HUES48 (cell line): Measurements from ENCODE around the gene KPNB1.
A peak's percentile ranks its signal among the peaks of the same experiment; 100 is the strongest.

Experiments used
- H3K27ac ChIP-seq: one replicate; pipeline ENCODE4 v1.7.0; 2013; ENCODE audit warnings: low read depth, low read length, inconsistent platforms
- H3K27me3 ChIP-seq: 2 replicates; pipeline ENCODE4 v1.6.1; 2013; ENCODE audit warnings: mild to moderate bottlenecking, low read length; ENCODE audit not compliant: control insufficient read depth, insufficient read depth
- H3K36me3 ChIP-seq: 2 replicates; pipeline ENCODE4 v1.6.1; 2013; ENCODE audit warnings: low read length; ENCODE audit not compliant: control insufficient read depth, insufficient read depth
- H3K4me1 ChIP-seq: 2 replicates; pipeline ENCODE4 v1.6.1; 2013; ENCODE audit warnings: mild to moderate bottlenecking, low read length; ENCODE audit not compliant: control insufficient read depth, insufficient read depth
- H3K4me3 ChIP-seq: 2 replicates; pipeline ENCODE4 v1.5.1; 2013; ENCODE audit warnings: mild to moderate bottlenecking, low read depth, low read length
- H3K9ac ChIP-seq: 2 replicates; pipeline ENCODE4 v1.6.1; 2013; ENCODE audit warnings: mild to moderate bottlenecking, low read depth, low read length, moderate library complexity
- H3K9me3 ChIP-seq: 2 replicates; pipeline ENCODE4 v1.6.1; 2013; ENCODE audit warnings: low read length; ENCODE audit not compliant: control insufficient read depth, insufficient read depth

KPNB1 gene

DNA sequence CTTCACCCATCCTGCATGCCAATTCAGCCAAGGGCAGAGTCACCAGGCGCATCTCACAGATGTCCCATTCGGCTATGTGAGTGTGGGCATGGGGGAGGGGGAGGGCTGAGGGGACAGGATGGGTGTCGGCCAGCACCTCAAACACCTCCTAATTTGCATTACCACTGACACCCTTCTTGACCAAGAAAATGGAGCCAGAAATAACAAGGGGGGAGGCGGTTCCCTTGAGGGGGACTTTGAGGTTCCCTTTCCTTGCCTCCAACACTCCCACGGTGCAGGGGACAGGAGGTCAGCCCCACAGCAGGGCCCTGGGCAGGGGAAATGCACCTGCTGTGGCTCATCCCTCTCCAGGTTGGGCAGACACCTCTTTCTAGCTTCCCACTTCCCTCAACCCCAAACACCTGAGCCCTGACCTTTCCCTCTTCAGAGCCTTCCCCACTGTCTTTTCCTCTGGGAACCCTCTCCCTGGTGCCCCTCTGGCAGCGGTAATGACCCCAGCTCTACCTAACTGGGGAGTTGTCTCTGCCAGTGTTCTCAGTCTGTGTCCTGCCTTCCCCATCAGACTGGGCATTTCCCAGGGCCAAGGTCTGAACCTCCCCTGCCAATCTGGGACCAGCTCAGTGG is 65.2 kb downstream of the KPNB1 start:
- no peaks in the 10 kb centered on the region for H3K4me1 ChIP-seq
- H3K27ac ChIP-seq = no peak overlapping the region
- no peak overlapping the region for H3K9ac ChIP-seq
- H3K4me3 ChIP-seq = no peak overlapping the region
- peaks cover 30% of the 10 kb centered on the region for H3K27me3 ChIP-seq
- no peaks in the 10 kb centered on the region for H3K36me3 ChIP-seq
- H3K9me3 ChIP-seq = no peaks in the 10 kb centered on the region

DNA sequence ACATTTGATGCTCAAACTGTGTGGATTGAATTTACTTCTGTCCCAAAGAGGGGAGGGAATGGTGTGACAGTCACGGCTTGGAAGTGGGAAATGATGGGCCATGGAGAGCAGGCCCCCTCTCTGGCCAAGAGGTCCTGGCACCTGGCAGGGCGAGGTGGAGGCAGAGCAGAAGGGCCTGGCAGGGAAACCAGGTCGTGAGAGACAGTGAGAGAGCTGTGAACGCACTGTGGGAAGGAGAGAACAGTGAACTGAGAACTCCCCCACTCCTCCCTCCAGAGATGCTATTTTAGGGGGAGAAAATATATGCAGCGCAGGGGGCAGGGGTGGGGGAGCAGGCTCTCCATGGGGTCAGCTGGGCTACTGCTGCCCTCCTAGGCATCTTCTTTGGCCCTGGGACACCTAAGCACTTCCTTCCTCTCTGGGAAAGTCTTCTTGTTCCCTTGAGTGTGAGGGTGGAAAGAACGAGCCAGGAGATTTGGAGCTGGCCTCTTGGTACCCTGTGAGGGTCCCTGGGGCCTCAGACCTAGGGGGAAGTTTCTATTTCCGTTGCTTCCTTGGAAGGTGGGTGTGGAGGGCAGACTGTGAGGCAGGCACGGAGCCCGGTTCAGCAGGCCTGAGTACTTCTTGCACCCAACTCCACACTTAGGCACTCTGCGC is 66.1 kb downstream of the KPNB1 start:
- Histone ChIP-seq H3K9ac (no peak overlapping the region), H3K27ac (no peak overlapping the region), H3K36me3 (no peaks in the 10 kb centered on the region), H3K9me3 (no peaks in the 10 kb centered on the region), H3K4me1 (0 out of 2 replicates have a peak, but pooled peaks cover 2% of the 10 kb centered on the region), H3K27me3 (peaks cover 37% of the 10 kb centered on the region), H3K4me3 (no peak overlapping the region)

DNA sequence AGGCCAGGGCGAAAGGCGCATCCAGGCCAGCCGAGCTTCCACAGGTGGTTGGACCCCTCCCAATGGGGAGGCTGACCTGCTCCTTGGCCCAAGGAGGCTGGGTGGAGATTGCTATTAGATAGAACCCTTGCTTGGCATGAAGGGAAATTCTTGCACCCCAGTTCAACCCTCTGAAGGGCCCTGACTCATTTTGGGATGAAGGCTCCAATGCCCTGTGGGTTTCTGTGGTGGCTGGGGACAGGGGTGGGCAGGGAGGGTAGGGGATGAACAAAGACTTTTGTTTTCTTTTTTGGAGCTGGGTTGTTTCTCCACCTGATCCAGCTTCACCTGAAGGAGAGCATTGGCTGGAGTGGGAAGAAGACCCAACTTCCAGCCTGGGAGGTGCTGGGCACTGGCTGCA is 66.7 kb downstream of the KPNB1 start:
- Histone ChIP-seq H3K4me3 (no peak overlapping the region), H3K4me1 (peaks cover 6% of the 10 kb centered on the region; the same call in 1 of the 2 replicates), H3K27ac (no peak overlapping the region), H3K9me3 (no peaks in the 10 kb centered on the region), H3K27me3 (peaks cover 43% of the 10 kb centered on the region), H3K9ac (no peak overlapping the region), H3K36me3 (no peaks in the 10 kb centered on the region)

DNA sequence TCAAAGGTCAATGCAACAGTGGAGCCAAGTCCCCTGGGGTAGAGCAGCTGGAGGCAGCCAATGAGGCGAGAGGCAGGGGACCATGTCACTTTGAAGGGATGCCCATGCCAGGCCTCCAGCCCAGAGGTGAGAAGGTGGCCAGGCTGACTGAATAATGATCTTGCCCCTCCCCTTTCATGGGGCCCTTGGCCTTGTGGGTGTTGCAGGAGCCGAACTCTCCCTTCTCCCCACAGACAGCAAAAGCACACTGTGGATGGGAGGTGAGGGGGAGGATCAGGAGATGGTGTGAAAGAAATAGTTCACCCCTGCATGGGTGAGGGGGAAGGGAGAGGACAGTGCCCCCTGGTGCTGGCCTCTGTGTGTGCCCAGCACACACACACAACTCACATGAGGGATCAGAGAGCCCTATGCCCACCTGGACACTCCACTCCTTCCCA is 67.6 kb downstream of the KPNB1 start:
- H3K9me3 ChIP-seq = no peaks in the 10 kb centered on the region
- H3K4me3 ChIP-seq = no peak overlapping the region
- H3K27ac ChIP-seq = no peak overlapping the region
- H3K27me3 ChIP-seq = peaks cover 52% of the 10 kb centered on the region
- H3K4me1 ChIP-seq = peaks cover 7% of the 10 kb centered on the region; the same call in 1 of the 2 replicates
- no peaks in the 10 kb centered on the region for H3K36me3 ChIP-seq
- H3K9ac ChIP-seq = no peak overlapping the region

DNA sequence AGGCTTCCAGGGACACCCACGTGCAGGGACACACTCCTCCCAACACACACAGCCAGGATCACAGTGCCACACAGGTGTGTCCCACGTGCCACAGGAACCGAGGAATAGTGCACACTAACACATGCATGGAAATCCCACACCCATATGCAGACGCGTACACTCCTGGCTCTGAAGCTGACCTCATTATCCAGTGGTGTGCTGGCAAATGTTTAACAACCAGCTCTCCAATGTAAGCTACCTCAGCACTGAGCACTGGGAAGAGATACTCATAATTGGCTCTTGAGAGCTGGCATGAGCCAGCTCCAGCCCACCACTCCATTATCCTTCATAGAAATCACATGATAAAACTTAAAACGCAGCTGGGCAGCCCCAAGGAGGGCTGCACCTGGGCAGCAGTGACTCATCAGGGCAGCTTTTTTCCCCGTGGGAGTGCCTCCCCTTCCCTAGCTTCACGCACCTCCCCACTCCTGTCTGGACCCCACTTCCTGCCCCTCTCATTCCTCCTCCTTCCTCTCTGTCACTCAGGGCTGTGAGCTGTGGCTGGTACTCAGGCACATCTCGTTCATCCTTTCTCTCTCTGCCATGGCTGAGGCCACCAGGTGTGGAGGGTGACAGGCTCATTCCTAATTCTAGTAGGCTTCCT is 68.4 kb downstream of the KPNB1 start:
- H3K36me3 ChIP-seq = no peaks in the 10 kb centered on the region
- H3K27me3 ChIP-seq = peaks cover 54% of the 10 kb centered on the region
- H3K9ac ChIP-seq = no peak overlapping the region
- H3K9me3 ChIP-seq = no peaks in the 10 kb centered on the region
- H3K27ac ChIP-seq = no peak overlapping the region
- peaks cover 7% of the 10 kb centered on the region; the same call in 1 of the 2 replicates for H3K4me1 ChIP-seq
- no peak overlapping the region for H3K4me3 ChIP-seq

DNA sequence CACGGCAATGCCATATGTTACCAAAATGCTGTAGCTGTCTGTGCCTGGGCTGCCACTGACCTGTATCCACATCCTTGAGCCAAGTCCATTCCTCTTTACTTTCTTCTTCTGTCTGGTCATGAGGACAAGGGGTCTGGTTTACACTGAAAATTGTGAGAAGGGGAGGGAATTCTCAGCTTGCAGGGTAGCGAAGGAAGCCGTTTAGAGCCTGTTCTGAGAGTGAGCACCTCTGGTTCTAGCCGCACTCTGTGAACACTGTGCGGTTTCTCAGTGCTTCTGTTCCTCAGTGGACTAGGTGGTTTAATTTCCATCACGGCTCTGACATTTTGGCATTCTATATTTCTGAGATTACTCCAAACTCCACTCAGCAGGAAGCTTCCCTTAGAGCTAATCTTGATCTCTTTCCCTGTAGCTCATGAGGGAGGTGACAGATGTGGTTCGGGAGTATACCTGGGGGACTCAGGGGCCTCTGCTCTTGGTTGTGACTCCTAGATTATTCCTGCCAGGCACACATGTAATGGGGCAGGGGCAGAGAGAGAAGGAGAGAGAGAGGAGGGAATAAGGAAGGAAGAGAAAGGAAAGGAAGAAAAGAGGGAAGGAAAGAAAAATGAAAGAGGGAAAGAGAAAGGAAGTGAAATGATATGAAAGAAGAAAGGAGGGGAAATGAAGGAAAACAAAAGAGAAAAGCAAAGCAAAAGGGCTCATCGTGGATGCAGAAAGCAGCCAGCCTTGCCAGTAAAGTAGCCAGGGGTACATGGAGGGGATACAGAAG is 69.1 kb downstream of the KPNB1 start:
- H3K4me1 ChIP-seq = peaks cover 7% of the 10 kb centered on the region; the same call in 1 of the 2 replicates
- H3K4me3 ChIP-seq = no peak overlapping the region
- no peaks in the 10 kb centered on the region for H3K9me3 ChIP-seq
- no peak overlapping the region for H3K9ac ChIP-seq
- H3K27ac ChIP-seq = no peak overlapping the region
- H3K36me3 ChIP-seq = no peaks in the 10 kb centered on the region
- H3K27me3 ChIP-seq = peaks cover 52% of the 10 kb centered on the region

DNA sequence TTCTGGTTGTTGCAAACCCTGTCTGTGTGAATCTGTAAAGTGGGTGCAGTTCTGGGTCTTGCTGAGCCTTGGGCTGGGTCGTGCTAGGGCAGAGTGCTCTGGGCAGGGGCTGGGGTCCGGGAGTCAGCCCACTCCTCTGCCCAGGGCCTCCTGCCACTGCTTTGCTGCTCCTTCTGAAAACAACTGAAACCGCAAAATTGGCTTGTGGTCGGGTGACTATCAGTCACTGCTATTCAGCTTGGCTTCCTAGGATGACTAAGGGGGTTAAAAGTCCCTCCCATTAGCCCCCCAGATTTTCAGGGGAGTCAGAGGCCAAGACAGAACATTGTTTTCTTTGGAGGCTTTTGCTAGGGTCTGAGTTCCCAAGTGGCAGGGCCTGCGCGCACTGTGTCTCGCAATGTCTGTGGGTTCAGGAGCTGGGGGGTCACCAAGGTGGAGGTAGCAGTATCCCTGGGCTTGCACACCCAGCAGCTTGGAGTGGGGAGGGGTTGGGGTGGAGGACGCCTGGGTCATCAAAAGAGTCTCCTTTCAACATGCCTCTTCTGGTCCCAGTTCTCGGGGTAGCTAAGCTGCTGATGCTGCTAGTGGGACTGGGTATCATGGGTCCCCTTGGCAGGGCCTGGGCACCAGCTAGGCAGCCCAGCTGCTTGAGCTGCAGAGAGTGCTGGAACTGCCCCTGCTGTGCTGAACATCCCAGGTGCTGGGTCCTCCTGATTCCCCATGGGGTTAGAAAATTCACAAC is 69.9 kb downstream of the KPNB1 start:
- Histone ChIP-seq H3K9me3 (no peaks in the 10 kb centered on the region), H3K4me1 (peaks cover 7% of the 10 kb centered on the region; the same call in 1 of the 2 replicates), H3K9ac (no peak overlapping the region), H3K4me3 (no peak overlapping the region), H3K36me3 (no peaks in the 10 kb centered on the region), H3K27ac (no peak overlapping the region), H3K27me3 (peaks cover 48% of the 10 kb centered on the region)

DNA sequence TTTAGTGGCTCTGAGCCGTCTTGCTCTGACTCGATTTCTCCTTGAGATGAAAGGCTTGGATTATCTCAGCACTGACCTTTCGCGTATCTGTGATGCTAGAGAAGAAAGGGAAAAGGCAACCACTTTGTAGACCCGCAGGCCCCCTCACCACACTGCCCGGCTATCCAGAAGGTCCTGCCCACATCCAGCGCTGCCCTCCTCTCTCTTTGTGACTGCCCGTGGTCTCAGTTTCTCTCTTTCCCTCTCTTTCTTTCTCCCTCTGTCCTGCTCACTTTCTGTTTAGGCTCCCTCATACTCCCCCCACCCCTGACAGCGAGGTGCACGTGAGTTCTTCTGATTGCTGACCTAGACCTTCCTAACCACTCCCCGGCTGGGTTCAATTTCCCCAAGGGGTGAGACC is 70.5 kb downstream of the KPNB1 start:
- Histone ChIP-seq H3K27ac (no peak overlapping the region), H3K9ac (no peak overlapping the region), H3K27me3 (peaks cover 45% of the 10 kb centered on the region), H3K4me1 (peaks cover 7% of the 10 kb centered on the region; the same call in 1 of the 2 replicates), H3K36me3 (no peaks in the 10 kb centered on the region), H3K9me3 (no peaks in the 10 kb centered on the region), H3K4me3 (no peak overlapping the region)

DNA sequence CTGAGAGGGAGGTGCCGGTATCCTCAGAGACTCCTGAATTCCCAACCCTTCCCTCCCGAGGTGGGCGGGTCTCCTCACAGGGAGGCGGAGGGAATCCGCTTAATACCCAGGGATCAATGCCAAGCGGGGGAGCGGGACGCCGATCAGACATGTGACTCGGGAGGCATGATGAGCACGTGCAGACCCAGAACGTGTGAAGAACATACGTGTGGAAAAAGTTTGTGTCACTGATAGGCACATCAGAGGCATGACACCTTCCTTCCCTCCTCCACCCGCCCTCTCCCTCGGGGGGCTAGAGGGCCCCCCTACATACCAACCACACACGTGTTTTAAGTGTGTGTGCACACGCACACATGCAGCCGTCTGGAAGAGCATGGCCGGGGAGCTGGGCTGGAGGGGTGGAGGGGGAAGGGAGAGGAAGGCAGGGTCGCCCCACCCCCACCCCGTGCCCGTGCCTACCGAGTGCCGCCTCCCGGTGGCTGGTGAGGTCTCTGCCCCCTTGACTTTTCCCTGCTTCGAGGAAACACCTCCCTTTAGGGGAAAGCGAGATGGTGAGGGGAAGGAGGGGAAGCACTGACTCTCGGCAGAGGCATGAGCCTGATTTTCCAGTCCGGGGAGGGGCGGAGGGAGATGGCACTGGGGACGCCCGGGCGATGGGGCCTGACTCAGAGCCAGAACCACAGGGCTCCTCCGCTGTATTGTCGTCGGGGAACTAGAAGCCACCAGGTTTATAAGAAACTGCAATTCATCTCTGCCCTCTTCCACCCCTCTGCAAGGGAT is 71.2 kb downstream of the KPNB1 start:
- H3K9ac ChIP-seq = no peak overlapping the region
- H3K27ac ChIP-seq = no peak overlapping the region
- H3K4me1 ChIP-seq = peaks cover 7% of the 10 kb centered on the region; the same call in 1 of the 2 replicates
- peaks cover 41% of the 10 kb centered on the region for H3K27me3 ChIP-seq
- H3K36me3 ChIP-seq = no peaks in the 10 kb centered on the region
- peak overlapping the region; percentile 39; the same call in 1 of the 2 replicates for H3K4me3 ChIP-seq
- H3K9me3 ChIP-seq = no peaks in the 10 kb centered on the region

DNA sequence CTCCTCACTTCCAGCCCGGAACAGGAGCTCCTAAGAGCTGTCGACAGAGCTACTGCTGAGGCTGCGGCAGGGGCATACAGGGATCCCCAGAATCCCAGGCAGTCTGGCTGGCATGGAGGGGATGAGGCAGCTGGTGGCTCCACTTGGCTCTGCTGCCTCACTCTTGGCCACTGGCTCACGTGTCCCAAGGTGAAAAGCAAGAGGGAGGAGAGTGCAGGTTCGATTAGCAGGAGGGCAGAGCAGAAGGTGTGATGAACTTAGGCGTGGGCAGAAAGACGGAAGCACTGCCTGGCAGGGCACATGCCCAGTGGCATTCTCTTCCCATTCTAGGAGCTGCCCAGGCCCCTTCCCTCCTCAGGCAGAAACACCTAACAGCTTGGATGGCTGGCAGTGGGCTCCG is 72.0 kb downstream of the KPNB1 start:
- Histone ChIP-seq H3K27ac (no peak overlapping the region), H3K4me1 (peaks cover 7% of the 10 kb centered on the region; the same call in 1 of the 2 replicates), H3K4me3 (no peak overlapping the region), H3K9ac (no peak overlapping the region), H3K36me3 (no peaks in the 10 kb centered on the region), H3K27me3 (peaks cover 41% of the 10 kb centered on the region), H3K9me3 (no peaks in the 10 kb centered on the region)
